Renal cortical epithelial cell (primary cell): Measurements from ENCODE around the gene PLA2G4E. TPM values are rescaled to one million over a fixed set of nuclear protein-coding genes. Genes with fewer than 3 reads are reported as not detected.
A peak's percentile ranks its signal among the peaks of the same experiment; 100 is the strongest.

Experiments used
- DNase-seq: peaks from one replicate; pipeline ENCODE4 v3.0.0-alpha.2; 2011; ENCODE audit warnings: low read depth
- total RNA-seq: library from RNA; depleted of rRNA; stranded (reverse); fragments of >200 nt; gene quantifications from 2 replicates; pipeline ENCODE4 v1.2.3, GENCODE V29; 2014

PLA2G4E gene, protein sequence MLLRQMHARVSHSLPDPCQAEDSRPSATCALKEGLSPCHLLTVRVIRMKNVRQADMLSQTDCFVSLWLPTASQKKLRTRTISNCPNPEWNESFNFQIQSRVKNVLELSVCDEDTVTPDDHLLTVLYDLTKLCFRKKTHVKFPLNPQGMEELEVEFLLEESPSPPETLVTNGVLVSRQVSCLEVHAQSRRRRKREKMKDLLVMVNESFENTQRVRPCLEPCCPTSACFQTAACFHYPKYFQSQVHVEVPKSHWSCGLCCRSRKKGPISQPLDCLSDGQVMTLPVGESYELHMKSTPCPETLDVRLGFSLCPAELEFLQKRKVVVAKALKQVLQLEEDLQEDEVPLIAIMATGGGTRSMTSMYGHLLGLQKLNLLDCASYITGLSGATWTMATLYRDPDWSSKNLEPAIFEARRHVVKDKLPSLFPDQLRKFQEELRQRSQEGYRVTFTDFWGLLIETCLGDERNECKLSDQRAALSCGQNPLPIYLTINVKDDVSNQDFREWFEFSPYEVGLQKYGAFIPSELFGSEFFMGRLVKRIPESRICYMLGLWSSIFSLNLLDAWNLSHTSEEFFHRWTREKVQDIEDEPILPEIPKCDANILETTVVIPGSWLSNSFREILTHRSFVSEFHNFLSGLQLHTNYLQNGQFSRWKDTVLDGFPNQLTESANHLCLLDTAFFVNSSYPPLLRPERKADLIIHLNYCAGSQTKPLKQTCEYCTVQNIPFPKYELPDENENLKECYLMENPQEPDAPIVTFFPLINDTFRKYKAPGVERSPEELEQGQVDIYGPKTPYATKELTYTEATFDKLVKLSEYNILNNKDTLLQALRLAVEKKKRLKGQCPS
- total RNA-seq, result not detected in 2 replicates

GRCh38 chr15:42020713-42021273 is at the start of gene PLA2G4E:
Gene PLA2G4E, minus strand, starts transcription at chr15:42021042. Its CDS starts 12 bp downstream, at chr15:42021030.
- DNase-seq, result no peak

DNA sequence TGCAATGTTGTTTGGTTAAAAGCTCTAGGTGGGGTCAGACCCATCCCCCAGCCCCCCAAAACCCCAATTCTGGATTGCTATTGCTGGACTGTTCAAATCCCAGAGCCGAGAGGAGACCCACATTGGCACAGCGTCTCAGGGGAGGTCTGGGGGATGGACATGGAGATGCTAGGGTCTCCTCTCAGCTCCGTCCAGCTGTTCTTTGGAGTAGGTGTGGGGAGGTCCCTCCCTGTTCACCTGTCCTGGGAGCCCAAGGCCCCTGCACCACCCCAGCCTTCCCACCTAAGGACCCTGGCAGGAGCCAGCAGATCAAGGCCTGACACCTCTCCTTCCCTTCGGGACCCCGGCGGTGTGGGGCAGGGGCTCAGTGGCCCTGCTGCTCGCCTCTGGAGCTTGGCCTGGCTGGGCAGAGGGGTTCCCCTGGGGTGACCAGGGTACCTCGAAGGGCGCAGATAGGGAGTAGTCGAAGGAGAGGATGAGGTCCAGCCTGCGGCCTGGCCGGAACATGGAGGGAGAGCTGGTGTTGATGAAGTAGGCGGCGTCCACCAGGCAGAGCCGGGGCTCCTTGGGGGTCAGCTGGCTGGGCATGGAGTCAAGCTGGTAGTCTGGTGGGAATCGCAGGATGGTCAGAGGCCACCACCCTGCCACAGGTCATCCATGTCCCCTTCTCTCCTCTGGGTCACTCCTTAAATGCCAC is 49.6 kb upstream of the PLA2G4E start:
- no peak for DNase-seq

DNA sequence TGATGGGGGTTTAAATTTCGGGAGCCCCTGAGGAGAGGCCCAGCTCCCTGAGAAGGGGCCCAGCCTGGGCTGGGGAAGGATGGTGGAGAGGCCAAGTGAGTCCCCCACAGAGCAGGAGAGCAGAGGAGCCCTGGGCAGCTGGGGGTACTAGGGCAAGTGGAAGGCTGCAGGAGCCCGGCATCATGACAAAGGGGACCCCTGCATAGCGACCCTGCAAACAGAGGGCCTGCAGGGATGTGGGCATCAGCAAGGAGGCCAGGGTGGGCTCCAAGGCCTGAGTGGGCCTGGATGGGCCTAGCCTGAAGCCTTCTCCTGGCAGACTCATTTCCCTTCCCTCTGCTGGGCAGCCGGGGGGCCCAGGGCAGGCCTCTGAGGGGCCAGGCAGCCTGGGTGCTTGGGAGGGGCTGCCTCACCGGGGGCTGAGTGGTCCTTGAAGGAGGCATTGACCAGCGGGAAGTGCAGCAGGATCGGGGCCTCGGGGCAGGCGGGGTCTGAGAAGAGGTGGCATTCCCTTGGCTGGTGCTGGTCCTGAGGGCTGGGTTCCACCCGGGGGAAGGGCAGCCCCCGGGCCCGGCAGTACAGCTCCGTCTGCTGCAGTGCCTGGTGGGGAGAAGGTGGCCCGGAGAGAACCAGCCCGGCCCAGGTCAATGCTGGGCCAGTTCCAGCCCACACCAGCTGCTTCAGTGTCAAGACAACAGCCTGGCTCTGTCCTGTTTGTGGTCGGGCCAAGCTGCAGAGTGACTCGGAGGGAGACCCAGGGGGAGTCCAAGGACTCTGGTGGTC is 48.8 kb upstream of the PLA2G4E start:
- no peak for DNase-seq

GRCh38 chr15:42069025-42069424 is 48.2 kb upstream of the PLA2G4E start:
- no peak for DNase-seq

DNA sequence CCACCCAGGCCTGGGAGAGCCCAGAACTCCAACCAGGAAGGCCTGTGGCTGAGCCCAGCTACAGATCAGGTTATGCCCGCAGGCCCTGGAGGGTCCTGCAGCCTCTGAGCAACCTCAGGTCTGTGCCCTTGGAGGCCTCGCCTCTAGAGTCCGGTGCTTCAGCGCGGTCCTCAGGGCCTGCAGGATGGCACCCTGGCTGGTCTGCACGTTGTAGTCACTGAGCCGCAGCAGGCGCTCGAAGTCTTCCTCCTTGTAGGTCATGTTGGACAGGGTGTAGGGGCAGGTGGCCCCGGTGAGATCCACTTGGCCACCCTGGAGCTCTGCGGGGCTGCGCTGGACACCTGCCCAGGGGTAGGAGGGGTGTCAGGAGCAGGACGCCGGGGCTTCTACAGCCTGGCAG is 47.8 kb upstream of the PLA2G4E start:
- no peak for DNase-seq

- no peak for DNase-seq
Measured at GRCh38 chr15:42066764-42067415, 46.0 kb upstream of the PLA2G4E start.

DNA sequence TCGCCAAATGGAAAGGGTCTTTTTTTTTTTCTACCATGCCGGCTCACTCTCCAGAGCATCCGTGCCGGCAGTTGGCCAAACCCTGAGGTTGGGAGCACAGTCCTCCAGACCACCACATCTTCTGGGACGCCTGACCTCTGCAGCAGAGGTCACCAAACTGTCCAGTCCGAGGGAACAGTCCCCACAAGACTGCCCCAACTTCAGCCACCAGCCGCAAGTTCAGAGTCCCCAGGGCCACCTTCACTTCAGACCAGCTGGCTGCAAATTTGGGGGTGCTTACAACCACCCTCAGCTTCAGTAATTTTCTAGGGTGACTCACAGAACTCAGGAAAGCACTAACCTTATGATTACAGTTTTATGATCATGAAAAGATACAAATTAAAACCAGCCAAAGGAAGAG is 44.6 kb upstream of the PLA2G4E start:
- no peak for DNase-seq

DNA sequence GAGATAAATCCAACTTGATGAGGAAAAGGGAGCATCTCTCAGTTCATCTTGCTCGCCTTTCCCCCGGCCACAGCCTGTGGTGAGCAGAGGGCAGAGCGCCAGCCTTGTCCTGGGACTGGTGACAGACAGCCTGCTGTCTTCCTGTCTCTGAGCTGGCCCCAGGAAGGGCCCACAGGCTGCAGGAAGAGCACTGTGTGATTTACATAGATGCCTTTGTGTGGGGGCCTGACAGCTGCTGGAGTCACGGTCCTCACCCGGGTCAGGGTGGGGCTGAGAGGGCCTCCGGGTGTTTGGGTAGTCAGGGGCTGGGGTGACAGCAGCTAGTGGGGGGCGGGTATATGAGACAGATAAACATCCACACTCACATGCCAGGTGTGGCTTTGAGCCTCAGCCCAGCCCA is 44.2 kb upstream of the PLA2G4E start:
- no peak for DNase-seq

DNA sequence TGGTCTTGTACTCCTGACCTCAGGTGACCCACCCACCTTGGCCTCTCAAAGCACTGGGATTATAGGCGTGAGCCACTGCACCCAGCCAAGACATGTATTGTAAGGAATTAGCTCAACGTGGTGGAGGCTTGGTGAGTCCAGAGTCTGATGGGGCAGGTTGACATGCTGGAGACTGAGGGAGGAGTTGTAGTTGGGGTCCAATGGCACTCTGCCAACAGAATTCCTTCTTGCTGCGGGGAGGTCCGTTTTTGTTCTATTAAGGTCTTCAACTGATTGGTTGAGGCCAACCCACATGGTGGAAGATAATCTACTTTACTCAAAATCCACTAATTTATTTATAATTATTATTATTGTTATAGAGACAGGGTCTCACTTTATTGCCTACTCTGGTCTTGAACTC is 43.4 kb upstream of the PLA2G4E start:
- DNase-seq, result no peak

DNA sequence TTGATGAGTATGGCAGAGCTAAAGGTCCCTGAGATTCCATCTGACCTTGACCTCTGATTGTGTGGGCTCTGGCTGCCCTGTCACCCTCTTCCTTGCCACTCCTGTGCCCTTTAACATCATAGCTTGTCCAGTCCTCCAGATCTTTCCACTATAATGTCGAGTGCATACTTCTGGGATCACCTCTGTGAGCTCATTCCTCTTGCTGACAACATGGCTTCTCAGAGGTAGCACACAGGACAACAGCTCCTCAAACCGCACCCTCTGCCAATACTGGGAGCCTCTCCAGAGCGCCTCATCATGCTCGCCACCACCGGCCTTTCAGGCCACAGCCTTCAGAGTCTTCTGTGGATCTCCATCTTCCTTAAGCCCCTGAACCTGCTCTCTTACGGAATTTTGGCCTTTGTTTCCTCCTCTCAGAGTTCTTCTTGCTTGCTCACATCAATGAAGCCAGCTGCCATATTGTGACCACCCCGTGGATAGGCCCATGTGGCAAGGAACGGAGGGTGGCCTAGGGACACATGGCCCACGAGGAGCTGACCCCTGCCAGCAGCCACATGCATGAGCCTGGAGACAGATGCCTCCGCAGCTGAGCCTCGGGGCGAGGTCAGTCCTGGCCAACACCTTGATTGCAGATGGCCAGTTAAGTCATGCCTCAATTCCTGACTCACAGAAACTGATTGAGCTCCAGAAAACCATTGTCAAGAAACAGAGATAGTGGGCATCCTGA is 42.4 kb upstream of the PLA2G4E start:
- no peak for DNase-seq

- DNase-seq, result no peak
Measured at GRCh38 chr15:42062284-42062806, 41.5 kb upstream of the PLA2G4E start.

- no peak for DNase-seq
Measured at GRCh38 chr15:42060797-42061196, 40.0 kb upstream of the PLA2G4E start.

DNA sequence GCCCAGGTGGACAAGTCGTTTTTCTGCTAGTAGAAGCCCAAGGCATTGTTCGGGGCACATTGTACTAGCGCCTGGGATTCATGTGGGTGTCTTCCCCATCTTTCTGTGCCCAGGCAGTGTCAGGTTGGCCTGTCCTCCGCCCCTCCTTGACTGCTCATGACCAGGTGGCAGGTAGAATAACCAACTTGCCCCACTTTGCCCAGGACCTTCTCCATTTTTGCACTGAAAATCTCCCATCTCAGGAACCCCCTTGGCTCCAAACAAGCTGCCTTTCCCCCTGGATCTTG is 39.6 kb upstream of the PLA2G4E start:
- no peak for DNase-seq

GRCh38 chr15:42059661-42060476 is 39.0 kb upstream of the PLA2G4E start:
- peak; percentile 19 for DNase-seq

GRCh38 chr15:42058791-42059190 is 37.9 kb upstream of the PLA2G4E start:
- no peak for DNase-seq

GRCh38 chr15:42057799-42058646 is 37.2 kb upstream of the PLA2G4E start:
- no peak for DNase-seq

GRCh38 chr15:42056934-42057798 is 36.3 kb upstream of the PLA2G4E start:
- DNase-seq, result peak; percentile 97
